ENCODE measurements around the gene GRID2. TPM values are rescaled to one million over a fixed set of nuclear protein-coding genes. Genes with fewer than 3 reads are reported as not detected.

The GRID2 gene
- total RNA-seq, 4 donors from 2014 or later = 0.33 TPM; not detected in 3

DNA sequence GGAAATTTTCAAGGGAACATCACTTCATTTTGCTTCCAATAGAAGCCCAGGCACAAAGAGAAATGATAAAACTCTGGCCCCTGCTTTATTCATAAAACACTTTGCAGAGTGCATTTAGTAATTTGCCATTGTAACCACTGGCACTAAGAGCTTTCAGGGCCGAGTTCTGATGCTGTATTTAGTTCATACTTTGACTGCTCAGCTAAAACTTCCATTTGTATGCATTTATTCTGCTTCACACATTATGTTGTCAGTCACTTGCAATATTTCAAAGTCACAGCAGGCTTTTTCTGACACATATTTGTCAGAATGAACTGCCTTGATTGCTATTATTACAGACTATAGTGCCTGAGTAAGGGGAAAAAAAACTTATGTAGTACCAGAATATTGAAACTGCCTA, 1350.4 kb downstream of the GRID2 start:
- DNase-seq = no peak
- H3K4me3 ChIP-seq (replicated peaks in 1 of 3) = no peak overlapping the region
- H3K36me3 ChIP-seq = no peaks in the 10 kb centered on the region
- no peak overlapping the region for H3K27ac ChIP-seq
- no peaks in the 10 kb centered on the region for H3K27me3 ChIP-seq
- 80 to 84% methylated on average over 1 of the region's 1 CpG for WGBS, 2 donors
- no peaks in the 10 kb centered on the region for H3K4me1 ChIP-seq
- TF ChIP-seq POLR2A (IDR thresholded peaks at IDR 0.05) = no peak
- TF ChIP-seq, protein P1, sequence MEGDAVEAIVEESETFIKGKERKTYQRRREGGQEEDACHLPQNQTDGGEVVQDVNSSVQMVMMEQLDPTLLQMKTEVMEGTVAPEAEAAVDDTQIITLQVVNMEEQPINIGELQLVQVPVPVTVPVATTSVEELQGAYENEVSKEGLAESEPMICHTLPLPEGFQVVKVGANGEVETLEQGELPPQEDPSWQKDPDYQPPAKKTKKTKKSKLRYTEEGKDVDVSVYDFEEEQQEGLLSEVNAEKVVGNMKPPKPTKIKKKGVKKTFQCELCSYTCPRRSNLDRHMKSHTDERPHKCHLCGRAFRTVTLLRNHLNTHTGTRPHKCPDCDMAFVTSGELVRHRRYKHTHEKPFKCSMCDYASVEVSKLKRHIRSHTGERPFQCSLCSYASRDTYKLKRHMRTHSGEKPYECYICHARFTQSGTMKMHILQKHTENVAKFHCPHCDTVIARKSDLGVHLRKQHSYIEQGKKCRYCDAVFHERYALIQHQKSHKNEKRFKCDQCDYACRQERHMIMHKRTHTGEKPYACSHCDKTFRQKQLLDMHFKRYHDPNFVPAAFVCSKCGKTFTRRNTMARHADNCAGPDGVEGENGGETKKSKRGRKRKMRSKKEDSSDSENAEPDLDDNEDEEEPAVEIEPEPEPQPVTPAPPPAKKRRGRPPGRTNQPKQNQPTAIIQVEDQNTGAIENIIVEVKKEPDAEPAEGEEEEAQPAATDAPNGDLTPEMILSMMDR (IDR thresholded peaks at IDR 0.05) = no peak
- intact Hi-C loops (cut with DNase I) = no loop called here
- no peaks in the 10 kb centered on the region for H3K9me3 ChIP-seq

DNA sequence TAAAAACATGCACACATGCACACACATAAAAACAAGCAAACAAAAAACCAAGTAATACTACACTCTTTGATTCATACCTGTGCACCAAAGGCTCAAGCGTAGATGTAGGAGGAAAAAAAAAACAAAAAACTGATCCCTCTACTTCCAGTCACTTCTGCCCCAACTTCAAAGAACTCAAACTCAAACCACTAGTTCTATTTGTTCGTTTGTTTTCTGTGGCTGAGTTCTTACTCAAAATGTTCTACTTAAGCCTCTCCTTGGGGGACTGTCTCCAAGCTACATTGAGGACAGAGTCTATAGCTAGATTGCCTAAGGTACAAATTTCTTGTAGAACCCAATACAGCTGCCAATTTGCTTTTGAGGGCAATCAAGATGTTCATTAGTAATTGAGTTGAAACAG, 1353.8 kb downstream of the GRID2 start:
- H3K36me3 ChIP-seq = no peaks in the 10 kb centered on the region
- no peak for DNase-seq
- TF ChIP-seq, protein P1 (IDR thresholded peaks at IDR 0.05) = no peak
- no peak for TF ChIP-seq POLR2A (IDR thresholded peaks at IDR 0.05)
- WGBS, 2 donors = 44 to 45% methylated on average over 2 of the region's 2 CpGs
- H3K9me3 ChIP-seq = no peaks in the 10 kb centered on the region
- H3K27me3 ChIP-seq = no peaks in the 10 kb centered on the region
- intact Hi-C loops (cut with DNase I) = no loop called here
- no peak overlapping the region for H3K27ac ChIP-seq
- no peaks in the 10 kb centered on the region for H3K4me1 ChIP-seq
- H3K4me3 ChIP-seq (replicated peaks in 1 of 3) = no peak overlapping the region

GRCh38 chr4:93658443-93658842, 1354.7 kb downstream of the GRID2 start:
- 38 to 55% methylated on average over 3 of the region's 3 CpGs for WGBS, 2 donors
- no peaks in the 10 kb centered on the region for H3K9me3 ChIP-seq
- no peaks in the 10 kb centered on the region for H3K4me1 ChIP-seq
- no peaks in the 10 kb centered on the region for H3K36me3 ChIP-seq
- no peak overlapping the region for H3K4me3 ChIP-seq (replicated peaks in 1 of 3)
- no peaks in the 10 kb centered on the region for H3K27me3 ChIP-seq
- H3K27ac ChIP-seq = no peak overlapping the region
- no peak for DNase-seq
- TF ChIP-seq, protein P1 (IDR thresholded peaks at IDR 0.05) = no peak
- no peak for TF ChIP-seq POLR2A (IDR thresholded peaks at IDR 0.05)
- intact Hi-C loops (cut with DNase I) = no loop called here

- Histone ChIP-seq H3K4me1 (no peaks in the 10 kb centered on the region), H3K27me3 (no peaks in the 10 kb centered on the region), H3K36me3 (no peaks in the 10 kb centered on the region), H3K9me3 (no peaks in the 10 kb centered on the region), H3K4me3 (replicated peaks in 1 of 3) (no peak overlapping the region), H3K27ac (no peak overlapping the region)
- no peak for DNase-seq
- WGBS, 2 donors = 84 to 94% methylated on average over 2 of the region's 2 CpGs
- TF ChIP-seq, protein P1 (IDR thresholded peaks at IDR 0.05) = no peak
- no peak for TF ChIP-seq POLR2A (IDR thresholded peaks at IDR 0.05)
- intact Hi-C loops (cut with DNase I) = no loop called here
Observed at GRCh38 chr4:93659629-93660028, 1355.9 kb downstream of the GRID2 start.

GRCh38 chr4:93660036-93660435, 1356.3 kb downstream of the GRID2 start:
- Histone ChIP-seq H3K36me3 (no peaks in the 10 kb centered on the region), H3K4me1 (no peaks in the 10 kb centered on the region), H3K27me3 (no peaks in the 10 kb centered on the region), H3K4me3 (replicated peaks in 1 of 3) (no peak overlapping the region), H3K27ac (no peak overlapping the region), H3K9me3 (no peaks in the 10 kb centered on the region)
- no peak for DNase-seq
- WGBS, 2 donors = 97 to 98% methylated on average over 3 of the region's 3 CpGs
- TF ChIP-seq, protein P1 (IDR thresholded peaks at IDR 0.05) = no peak
- TF ChIP-seq POLR2A (IDR thresholded peaks at IDR 0.05) = no peak
- intact Hi-C loops (cut with DNase I) = no loop called here

Measured in thyroid gland (tissue), 4 donors.